Parathyroid adenoma (tissue), 2 donors: Measurements from ENCODE around the gene WDR89.

Experiments used
- H2AFZ ChIP-seq: fragments of 300-600 bp; sonication (generic); one replicate; pipeline ENCODE4 v1.7.0; 2017; ENCODE audit warnings: antibody characterized with exemption, mild to moderate bottlenecking
- H3K27ac ChIP-seq: fragments of 300-600 bp; sonication (generic); one replicate; pipeline ENCODE4 v1.7.0; 2017
- H3K27me3 ChIP-seq: fragments of 300-600 bp; sonication (generic); one replicate; pipeline ENCODE4 v1.7.0; 2017; ENCODE audit warnings: low read length; ENCODE audit not compliant: control insufficient read depth, insufficient read depth
- H3K36me3 ChIP-seq: fragments of 300-600 bp; sonication (generic); one replicate; pipeline ENCODE4 v1.7.0; 2017; ENCODE audit warnings: low read length; ENCODE audit not compliant: control insufficient read depth, insufficient read depth
- H3K4me1 ChIP-seq: fragments of 300-600 bp; sonication (generic); one replicate; pipeline ENCODE4 v1.7.0; 2017; ENCODE audit warnings: control low read depth
- H3K4me2 ChIP-seq: fragments of 300-600 bp; sonication (generic); one replicate; pipeline ENCODE4 v1.7.0; 2017; ENCODE audit warnings: low read length
- H3K4me3 ChIP-seq: fragments of 300-600 bp; sonication (generic); one replicate; pipeline ENCODE4 v1.7.0; 2017; ENCODE audit warnings: low read depth, low read length
- H3K79me2 ChIP-seq: fragments of 300-600 bp; sonication (generic); one replicate; pipeline ENCODE4 v1.7.0; 2017; ENCODE audit warnings: control low read depth
- H3K9ac ChIP-seq: fragments of 300-600 bp; sonication (generic); one replicate; pipeline ENCODE4 v1.7.0; 2017; ENCODE audit warnings: mild to moderate bottlenecking
- H3K9me3 ChIP-seq: fragments of 300-600 bp; sonication (generic); one replicate; pipeline ENCODE4 v1.7.0; 2017; ENCODE audit warnings: low read length; ENCODE audit not compliant: control insufficient read depth
- TF ChIP-seq, protein P1 (sequence below): fragments of 300-600 bp; sonication (generic); IDR thresholded peaks from one replicate; pipeline ENCODE4 v1.7.0; 2017; ENCODE audit warnings: antibody characterized with exemption, mild to moderate bottlenecking
- donor health status: primary hyperparathyroidism.

WDR89 gene

DNA sequence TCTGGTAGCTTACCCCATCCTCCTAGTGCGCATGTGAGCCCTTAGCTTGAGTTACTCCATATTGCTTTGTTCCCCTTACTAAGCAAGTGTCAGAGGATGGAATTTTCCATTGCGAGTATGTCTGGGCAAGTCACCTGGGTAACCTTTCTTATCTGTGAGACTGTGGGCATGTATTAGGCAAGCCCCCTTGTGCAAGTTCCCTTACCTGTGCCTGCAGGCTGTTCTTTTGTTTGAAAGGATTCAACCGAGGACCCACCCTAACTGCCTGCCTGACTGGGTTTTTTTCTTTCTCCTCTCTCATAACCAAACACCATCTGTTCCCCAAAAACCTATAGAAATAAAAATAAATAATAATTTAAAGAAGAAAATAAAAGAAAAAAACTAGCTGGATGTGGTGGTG is 76.2 kb downstream of the WDR89 start:
- Histone ChIP-seq H3K36me3 (no peaks in the 10 kb centered on the region), H3K4me2 (no peak overlapping the region), H3K4me3 (no peak overlapping the region), H3K9me3 (no peaks in the 10 kb centered on the region), H3K27me3 (no peaks in the 10 kb centered on the region), H3K4me1 (no peaks in the 10 kb centered on the region), H3K27ac (no peak overlapping the region), H3K9ac (no peak overlapping the region), H3K79me2 (no peaks in the 10 kb centered on the region), H2AFZ (no peak overlapping the region)
- TF ChIP-seq, protein P1, sequence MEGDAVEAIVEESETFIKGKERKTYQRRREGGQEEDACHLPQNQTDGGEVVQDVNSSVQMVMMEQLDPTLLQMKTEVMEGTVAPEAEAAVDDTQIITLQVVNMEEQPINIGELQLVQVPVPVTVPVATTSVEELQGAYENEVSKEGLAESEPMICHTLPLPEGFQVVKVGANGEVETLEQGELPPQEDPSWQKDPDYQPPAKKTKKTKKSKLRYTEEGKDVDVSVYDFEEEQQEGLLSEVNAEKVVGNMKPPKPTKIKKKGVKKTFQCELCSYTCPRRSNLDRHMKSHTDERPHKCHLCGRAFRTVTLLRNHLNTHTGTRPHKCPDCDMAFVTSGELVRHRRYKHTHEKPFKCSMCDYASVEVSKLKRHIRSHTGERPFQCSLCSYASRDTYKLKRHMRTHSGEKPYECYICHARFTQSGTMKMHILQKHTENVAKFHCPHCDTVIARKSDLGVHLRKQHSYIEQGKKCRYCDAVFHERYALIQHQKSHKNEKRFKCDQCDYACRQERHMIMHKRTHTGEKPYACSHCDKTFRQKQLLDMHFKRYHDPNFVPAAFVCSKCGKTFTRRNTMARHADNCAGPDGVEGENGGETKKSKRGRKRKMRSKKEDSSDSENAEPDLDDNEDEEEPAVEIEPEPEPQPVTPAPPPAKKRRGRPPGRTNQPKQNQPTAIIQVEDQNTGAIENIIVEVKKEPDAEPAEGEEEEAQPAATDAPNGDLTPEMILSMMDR: no peak

DNA sequence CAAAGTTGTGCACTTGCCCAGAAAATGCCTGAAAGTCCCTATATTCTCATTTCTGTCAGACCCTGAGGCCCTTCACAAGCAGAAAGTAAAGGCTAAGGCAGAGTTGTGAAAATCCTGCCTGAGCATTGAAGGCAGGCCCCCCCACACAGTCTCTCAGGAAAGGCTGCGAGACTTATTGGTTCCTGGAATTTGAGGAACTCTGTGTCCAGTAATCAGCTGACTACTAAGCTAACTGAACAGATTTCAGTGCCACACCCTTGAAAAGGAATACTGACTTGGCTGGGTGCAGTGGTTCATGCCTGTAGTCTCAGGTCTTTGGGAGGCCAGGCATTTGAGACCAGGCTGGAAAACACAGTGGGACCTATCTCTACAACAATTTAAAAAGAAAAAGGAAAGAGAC is 77.4 kb downstream of the WDR89 start:
- Histone ChIP-seq H3K27ac (no peak overlapping the region), H3K9ac (no peak overlapping the region), H2AFZ (no peak overlapping the region), H3K4me2 (no peak overlapping the region), H3K4me1 (no peaks in the 10 kb centered on the region), H3K79me2 (no peaks in the 10 kb centered on the region), H3K36me3 (no peaks in the 10 kb centered on the region), H3K9me3 (no peaks in the 10 kb centered on the region), H3K27me3 (no peaks in the 10 kb centered on the region), H3K4me3 (no peak overlapping the region)
- TF ChIP-seq, protein P1: no peak

DNA sequence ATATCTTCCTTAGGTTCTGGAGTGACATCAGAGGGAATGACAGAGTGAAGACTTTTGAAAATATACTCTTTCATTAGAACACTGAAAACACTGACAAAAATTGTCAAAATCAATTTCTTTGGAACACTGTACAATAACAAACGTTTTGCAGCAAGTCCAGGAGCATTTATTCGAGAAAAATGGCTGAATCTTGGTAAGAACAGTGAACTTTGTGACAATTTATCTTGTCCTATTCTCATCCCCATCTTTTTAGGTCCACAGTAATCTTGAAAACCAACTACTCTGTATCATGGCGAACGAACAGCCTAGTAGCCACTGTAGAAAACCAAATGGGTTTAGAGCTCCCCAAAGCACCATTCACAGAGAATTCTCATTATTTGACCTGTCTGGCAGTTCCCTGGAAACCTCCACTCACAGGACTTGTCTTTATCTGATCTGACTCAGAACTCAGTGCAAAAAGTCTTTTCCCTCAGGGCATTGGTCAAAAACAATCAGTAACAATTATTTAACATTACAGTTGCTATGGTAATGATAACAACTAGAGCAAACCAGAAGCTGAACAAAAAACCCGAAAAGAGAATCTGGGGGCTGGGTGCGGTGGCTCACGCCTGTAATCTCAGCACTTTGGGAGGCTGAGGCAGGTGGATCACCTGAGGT is 78.2 kb downstream of the WDR89 start:
- H3K4me1 ChIP-seq: no peaks in the 10 kb centered on the region

DNA sequence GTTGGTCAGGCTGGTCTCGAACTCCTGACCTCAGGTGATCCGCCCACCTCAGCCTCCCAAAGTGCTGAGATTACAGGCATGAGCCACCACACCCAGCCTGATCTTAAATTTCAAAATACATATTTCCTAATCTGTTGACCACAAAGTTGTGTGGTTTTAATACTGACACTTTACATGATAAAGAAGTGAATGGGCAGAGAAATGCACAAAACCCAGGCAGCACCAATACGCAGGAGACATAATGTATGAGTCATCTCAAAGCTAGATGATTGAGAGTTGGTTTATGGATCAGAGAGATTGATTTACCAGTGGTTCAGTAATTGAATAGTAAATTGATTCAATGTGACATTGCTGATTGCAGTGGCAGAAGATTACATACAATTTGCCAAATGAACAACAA is 79.3 kb downstream of the WDR89 start:
- Histone ChIP-seq H2AFZ (no peak overlapping the region), H3K9ac (no peak overlapping the region), H3K4me2 (no peak overlapping the region), H3K4me1 (no peaks in the 10 kb centered on the region), H3K27me3 (no peaks in the 10 kb centered on the region), H3K27ac (no peak overlapping the region), H3K79me2 (no peaks in the 10 kb centered on the region), H3K4me3 (no peak overlapping the region), H3K9me3 (no peaks in the 10 kb centered on the region), H3K36me3 (no peaks in the 10 kb centered on the region)
- TF ChIP-seq, protein P1: no peak

More for the DNA sequence above, 78.2 kb downstream of the WDR89 start:
- Histone ChIP-seq H3K27me3 (no peaks in the 10 kb centered on the region), H2AFZ (no peak overlapping the region), H3K27ac (no peak overlapping the region), H3K9me3 (no peaks in the 10 kb centered on the region), H3K9ac (no peak overlapping the region), H3K4me2 (no peak overlapping the region), H3K4me3 (no peak overlapping the region), H3K36me3 (no peaks in the 10 kb centered on the region), H3K79me2 (no peaks in the 10 kb centered on the region)
- TF ChIP-seq, protein P1: no peak

DNA sequence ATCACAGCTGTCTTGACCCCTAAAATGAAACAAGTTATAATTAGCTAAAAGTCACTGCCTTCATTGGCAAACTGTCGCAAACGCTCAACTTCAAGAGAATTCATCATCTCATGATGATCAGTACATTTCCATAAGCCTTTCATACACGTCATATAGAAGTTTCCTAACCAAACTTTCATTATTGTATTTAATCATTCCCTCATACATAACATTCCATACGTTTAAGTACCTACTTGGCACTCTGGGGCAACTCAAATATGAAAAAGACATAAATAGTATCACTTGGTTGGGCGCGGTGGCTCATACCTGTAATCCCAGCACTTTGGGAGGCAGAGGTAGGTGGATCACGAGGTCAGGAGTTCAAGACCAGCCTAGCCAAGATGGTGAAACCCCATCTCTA is 86.1 kb downstream of the WDR89 start:
- H3K4me1 ChIP-seq: no peaks in the 10 kb centered on the region
- H3K4me3 ChIP-seq: no peak overlapping the region
- H3K27ac ChIP-seq: no peak overlapping the region
- H3K4me2 ChIP-seq: no peak overlapping the region
- no peaks in the 10 kb centered on the region for H3K79me2 ChIP-seq
- no peak overlapping the region for H3K9ac ChIP-seq
- TF ChIP-seq, protein P1: no peak
- no peaks in the 10 kb centered on the region for H3K36me3 ChIP-seq
- H2AFZ ChIP-seq: no peak overlapping the region
- H3K27me3 ChIP-seq: no peaks in the 10 kb centered on the region
- no peaks in the 10 kb centered on the region for H3K9me3 ChIP-seq
